Kidney epithelial cell (primary cell): Measurements from ENCODE around the gene COA1. TPM values are rescaled to one million over a fixed set of nuclear protein-coding genes. Genes with fewer than 3 reads are reported as not detected.

Experiments
- DNase-seq: peaks from one replicate; pipeline ENCODE4 v3.0.0-alpha.2; 2010; ENCODE audit warnings: low read depth
- H3K27me3 ChIP-seq: 2 replicates; pipeline ENCODE4 v1.6.0; 2011; ENCODE audit warnings: low read length; ENCODE audit not compliant: control insufficient read depth, insufficient read depth
- H3K36me3 ChIP-seq: 2 replicates; pipeline ENCODE4 v1.5.1; 2011; ENCODE audit warnings: low read length; ENCODE audit not compliant: control insufficient read depth, insufficient read depth
- H3K4me3 ChIP-seq: 2 replicates; pipeline ENCODE4 v1.5.1; 2011; ENCODE audit warnings: low read depth, mild to moderate bottlenecking, control low read depth, low read length
- CTCF ChIP-seq: IDR thresholded peaks from 2 replicates; pipeline ENCODE4 v1.5.1; 2011; ENCODE audit warnings: mild to moderate bottlenecking, moderate library complexity, low read length, control low read depth, inconsistent platforms; ENCODE audit not compliant: insufficient read depth, poor library complexity, severe bottlenecking
- total RNA-seq: library from RNA; depleted of rRNA; stranded (reverse); fragments of >200 nt; gene quantifications from 2 replicates; pipeline ENCODE4 v1.2.3, GENCODE V29; 2015

The COA1 gene
- total RNA-seq, 1 donor from 2014 or later, result 67.1 TPM

- DNase-seq, result no peak
- Histone ChIP-seq H3K4me3 (no peak overlapping the region), H3K27me3 (no peaks in the 10 kb centered on the region), H3K36me3 (no peaks in the 10 kb centered on the region)
- TF ChIP-seq CTCF, result no peak
Observed at GRCh38 chr7:43639858-43640491, 89.3 kb downstream of the COA1 start.

GRCh38 chr7:43637114-43637806 is 92.1 kb downstream of the COA1 start:
- no peak for DNase-seq
- H3K27me3 ChIP-seq, result no peaks in the 10 kb centered on the region
- no peak overlapping the region for H3K4me3 ChIP-seq
- TF ChIP-seq CTCF, result no peak
- H3K36me3 ChIP-seq, result peaks cover 2% of the 10 kb centered on the region

- DNase-seq, result no peak
- peaks cover 2% of the 10 kb centered on the region for H3K36me3 ChIP-seq
- no peak overlapping the region for H3K4me3 ChIP-seq
- no peaks in the 10 kb centered on the region for H3K27me3 ChIP-seq
- no peak for TF ChIP-seq CTCF
Observed at GRCh38 chr7:43636093-43636492, 93.2 kb downstream of the COA1 start.

GRCh38 chr7:43634384-43634783 is 94.9 kb downstream of the COA1 start:
- H3K27me3 ChIP-seq, result no peaks in the 10 kb centered on the region
- TF ChIP-seq CTCF, result no peak
- no peak for DNase-seq
- H3K36me3 ChIP-seq, result peaks cover 2% of the 10 kb centered on the region
- H3K4me3 ChIP-seq, result no peak overlapping the region

GRCh38 chr7:43632746-43633145 is 96.6 kb downstream of the COA1 start:
- Histone ChIP-seq H3K4me3 (no peak overlapping the region), H3K27me3 (no peaks in the 10 kb centered on the region), H3K36me3 (peaks cover 2% of the 10 kb centered on the region)
- no peak for DNase-seq
- TF ChIP-seq CTCF, result no peak

- H3K27me3 ChIP-seq, result no peaks in the 10 kb centered on the region
- H3K36me3 ChIP-seq, result peaks cover 2% of the 10 kb centered on the region
- DNase-seq, result no peak
- H3K4me3 ChIP-seq, result no peak overlapping the region
- TF ChIP-seq CTCF, result no peak
Observed at GRCh38 chr7:43631559-43631958, 97.8 kb downstream of the COA1 start.
